H54 (cell line): ENCODE results near the gene UNC5C.

Source experiments
- DNase-seq: peaks from one replicate; pipeline ENCODE4 v3.0.0; 2011; ENCODE audit warnings: low spot score, mixed read lengths; ENCODE audit not compliant: insufficient read length
- FAIRE-seq: peaks from 3 replicates; lab custom pipeline; 2011; peaks lifted over from hg19 to GRCh38; lab: Jason Lieb, UNC
- POLR2A ChIP-seq: IDR thresholded peaks from 2 replicates; pipeline ENCODE4 v1.6.1; 2011; ENCODE audit warnings: low read depth, mild to moderate bottlenecking, low read length

UNC5C gene

DNA sequence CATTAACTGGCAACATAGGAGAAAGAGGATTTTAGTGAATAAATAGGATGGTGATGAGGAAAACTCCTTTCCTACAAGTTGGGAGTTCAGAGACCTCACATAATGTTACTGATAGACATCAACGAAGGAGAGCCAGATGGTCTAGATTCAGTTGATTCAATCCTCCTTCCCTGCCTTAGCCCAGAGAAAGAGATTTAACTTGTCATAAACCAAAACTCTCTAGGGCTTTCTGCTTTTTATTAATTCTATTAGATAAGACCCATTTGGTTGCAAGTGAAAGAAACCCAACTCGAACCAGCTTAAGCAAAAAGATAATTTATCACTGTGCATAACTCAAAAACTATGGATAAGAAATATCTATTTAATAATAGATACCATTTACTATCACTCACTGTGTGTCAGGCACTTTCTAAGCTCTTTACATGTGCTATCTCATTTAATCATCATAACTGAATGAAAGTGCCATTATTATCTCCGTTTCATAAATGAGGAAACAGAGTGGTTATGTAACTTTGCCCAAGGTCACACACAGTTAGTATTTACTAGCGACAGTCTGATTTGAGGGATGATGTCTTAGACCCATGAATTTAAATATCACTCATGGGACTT, 4.3 kb upstream of the UNC5C start:
- DNase-seq (no peak), FAIRE-seq (no peak)
- no peak for TF ChIP-seq POLR2A

DNA sequence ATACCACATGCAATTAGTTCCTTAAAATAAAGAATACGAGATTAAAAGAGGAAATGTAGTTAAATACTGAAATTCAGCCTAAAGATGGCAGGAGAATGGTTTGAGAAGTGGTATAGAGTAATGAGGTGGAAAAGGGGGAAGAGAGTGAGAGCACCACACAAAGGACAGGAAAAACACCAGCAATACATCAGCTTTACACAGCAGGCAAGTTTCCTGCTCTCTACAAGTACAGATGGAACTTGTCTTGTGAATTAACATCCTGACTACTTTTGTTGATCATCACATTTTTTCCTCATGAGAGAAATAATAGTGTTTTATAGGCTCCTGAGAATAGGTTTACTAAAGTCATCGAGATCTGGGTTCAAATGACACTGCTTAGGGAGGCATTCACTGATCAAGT, 2.9 kb upstream of the UNC5C start:
- no peak for FAIRE-seq
- no peak for DNase-seq
- TF ChIP-seq POLR2A: no peak

DNA sequence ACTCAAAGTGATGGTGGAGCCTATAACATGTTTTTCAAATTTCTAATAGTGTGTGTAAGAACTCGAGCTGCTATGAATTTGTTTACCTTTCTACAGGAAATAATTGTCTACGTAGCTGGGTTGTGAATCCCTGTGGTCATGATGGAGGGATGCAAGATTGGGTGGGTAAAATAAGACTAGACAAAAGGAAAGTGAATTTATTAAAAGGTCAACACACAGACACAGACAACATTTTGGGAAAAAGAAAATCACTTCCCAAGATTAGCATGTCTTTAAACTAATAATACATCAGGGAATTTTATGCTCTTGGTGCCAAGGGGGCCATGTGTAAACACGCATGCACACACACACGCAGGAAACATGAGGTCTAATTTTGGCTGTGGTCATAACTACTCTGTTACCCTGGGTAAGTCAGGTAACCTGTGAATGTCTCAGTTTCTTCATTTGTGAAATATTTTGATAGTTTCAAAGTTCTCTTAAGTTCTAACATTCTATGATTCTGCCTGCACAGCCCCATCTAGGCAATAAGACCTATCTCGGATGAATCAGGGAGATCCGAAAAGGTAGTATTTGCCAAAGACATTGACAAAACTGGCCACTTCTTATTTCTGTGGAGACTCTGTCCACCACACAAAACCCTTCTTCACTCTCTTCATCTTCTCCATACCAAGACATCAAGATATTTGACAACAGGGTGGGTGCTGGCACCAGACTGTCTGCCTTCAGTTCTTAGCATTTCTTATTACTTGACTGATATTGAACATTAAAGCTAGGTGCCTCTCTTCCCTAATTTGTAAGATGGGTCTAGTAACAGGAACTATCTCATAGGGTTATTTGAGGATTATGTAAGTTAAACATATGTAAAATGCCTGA, 1.6 kb upstream of the UNC5C start:
- FAIRE-seq (no peak), DNase-seq (no peak)
- TF ChIP-seq POLR2A: no peak

DNA sequence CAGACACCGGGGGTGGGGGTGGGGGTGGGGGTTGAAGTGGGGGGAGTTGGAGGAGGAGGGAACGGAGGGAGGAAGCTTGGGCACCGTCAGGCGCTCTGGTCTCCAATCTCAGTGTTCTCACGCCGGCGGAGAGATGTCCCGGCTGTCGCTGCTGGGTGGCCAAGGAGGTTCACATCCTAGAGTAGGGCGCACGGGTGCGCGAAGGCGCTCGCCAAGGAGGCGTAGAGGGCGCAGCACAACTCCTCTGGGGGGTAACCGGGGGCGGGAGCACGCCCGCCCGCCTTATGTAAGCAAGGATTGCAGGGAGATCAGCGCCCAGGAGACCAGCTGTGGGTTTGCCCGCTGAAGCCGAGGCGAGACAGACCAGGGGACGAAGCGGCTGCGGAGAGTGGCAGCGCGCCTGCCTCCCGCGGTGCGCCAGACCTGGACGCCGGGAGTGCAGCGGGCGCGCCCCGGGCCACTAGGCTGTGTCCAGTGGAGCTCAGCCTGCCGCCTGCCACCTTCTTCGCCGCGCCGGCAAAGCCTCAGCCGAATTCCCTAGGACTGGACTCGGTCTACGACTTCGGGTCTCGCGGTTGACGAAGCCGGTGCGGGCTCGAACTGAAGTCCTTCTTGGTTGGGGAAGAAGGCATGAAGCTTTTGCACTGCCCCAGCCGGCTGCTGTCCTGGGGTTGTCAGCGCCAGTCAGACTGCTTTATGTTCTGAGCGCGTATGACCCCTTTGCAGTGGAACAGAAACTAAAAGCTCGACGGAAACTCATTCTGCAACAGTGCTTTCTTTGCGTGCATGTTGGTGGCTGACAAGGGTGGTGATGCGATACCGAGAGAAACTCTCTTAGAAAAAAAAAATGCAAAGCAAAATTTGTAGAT, 707 bp upstream of the UNC5C start:
- DNase-seq: peak; percentile 14
- TF ChIP-seq POLR2A: peak; percentile 6; the same call in 1 of the 2 replicates
- FAIRE-seq: no peak

DNA sequence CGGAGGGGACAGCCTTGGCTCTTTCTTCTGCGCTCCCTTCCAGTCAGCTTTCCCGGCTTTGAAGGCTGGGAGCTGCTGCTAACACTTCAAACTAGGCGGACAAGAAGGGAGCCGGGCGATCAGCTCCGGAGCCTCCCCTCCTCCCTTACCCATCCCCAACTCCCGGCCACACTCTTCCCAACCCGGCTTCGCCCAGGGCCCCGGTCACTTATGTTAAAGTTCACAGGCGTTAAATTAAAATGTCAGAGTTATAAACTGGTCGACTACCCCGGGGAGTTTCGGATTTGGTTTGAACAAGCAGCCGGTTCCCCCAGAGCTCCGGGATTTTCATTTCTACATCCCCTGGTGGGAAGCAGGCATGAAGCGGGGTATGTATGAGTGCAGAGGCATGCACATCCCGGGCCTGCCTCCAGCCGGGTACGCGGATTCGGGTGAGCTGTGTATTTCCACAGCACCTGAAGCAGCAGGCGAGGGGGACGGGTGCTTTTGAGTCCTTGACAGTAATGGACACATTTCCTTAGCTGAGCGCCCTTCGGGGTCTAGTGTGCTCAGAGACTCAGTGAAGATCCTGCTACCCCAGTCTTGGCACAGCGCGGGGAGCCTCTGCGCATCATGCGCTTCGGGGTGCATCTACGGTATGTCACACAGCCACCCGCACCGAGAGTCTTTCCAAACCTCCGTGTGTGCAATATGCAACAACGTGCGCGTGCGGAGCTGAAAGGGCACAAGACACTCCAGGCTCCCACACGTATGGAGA, 880 bp downstream of the UNC5C start:
- no peak for TF ChIP-seq POLR2A
- no peak for DNase-seq
- FAIRE-seq: no peak

DNA sequence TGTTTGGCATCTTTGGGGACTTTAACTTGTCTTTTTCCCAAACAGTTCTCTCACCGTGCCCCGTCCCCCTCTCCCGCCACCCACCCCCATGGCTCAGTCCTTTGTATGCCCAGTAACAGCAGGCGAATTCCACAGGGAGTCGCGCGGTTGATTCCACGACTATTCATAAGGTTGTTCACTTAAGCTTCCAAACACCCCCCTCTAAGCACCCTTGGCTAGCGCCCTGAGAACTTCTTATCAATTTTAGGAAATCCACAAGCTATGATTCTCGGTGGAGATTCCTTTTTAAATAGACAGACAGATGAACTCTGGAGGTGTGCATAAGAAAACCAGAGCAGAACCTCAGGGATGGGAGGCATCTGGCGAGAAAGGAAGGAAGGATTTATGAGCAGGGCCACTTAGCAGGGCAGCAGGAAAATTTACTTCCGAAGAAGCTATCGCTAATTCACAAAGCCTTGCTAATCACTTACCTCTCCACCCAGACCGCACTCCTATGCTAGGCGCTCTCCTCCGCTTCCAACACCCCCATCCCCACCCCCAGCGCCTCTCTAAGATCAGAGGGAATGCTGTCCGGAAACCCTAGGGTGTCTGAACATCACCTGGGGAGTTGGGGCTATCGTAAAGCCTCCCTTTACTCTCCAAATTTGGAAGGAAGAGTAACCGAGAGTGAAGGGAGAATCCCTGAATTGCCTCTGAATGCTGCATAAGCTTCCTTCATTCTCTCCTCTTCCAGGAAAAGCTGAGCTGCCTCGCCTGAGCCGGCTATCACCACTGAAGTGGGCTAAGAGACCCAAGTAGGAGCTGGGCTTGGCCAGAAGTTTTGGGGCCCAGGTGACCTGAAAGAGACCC, 1.7 kb downstream of the UNC5C start:
- TF ChIP-seq POLR2A: no peak
- DNase-seq (no peak), FAIRE-seq (no peak)

DNA sequence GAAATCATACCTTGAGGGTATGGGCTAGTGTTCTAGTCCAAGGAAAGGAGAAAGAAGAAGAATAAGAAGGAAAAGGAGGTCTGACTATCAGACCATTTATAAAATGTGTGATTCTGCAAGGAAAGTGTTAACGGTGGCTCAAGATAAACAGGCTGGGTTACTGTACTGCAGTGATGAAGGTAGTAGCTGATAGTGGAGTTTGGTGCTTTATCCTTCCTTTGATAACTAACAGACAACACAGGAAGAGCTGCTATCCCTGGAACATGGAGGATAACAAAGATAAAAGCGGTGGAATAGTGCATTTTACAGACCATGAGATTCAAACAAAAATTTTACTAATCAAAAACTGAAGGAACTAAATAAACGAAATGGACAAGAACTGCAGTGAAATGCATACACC, 2.6 kb downstream of the UNC5C start:
- DNase-seq: no peak
- no peak for TF ChIP-seq POLR2A
- FAIRE-seq: no peak

DNA sequence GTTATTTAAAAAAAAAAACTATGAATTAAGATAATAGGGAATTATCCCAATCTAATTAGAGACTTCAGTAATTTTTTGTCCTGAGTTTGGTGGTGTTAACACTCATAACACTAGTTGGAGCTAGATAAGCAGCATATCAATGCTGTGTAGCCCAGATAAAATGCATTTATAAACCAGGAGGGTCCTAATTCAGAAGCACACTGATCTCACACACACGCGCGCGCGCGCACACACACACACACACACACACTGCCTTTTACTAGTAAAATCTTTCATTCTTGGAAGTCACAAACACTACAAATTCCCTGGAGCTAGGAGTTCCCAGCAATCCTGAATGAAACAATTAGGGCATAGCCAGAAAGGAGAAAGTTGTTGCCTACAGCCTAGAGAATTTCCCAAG, 3.2 kb downstream of the UNC5C start:
- no peak for DNase-seq
- no peak for FAIRE-seq

DNA sequence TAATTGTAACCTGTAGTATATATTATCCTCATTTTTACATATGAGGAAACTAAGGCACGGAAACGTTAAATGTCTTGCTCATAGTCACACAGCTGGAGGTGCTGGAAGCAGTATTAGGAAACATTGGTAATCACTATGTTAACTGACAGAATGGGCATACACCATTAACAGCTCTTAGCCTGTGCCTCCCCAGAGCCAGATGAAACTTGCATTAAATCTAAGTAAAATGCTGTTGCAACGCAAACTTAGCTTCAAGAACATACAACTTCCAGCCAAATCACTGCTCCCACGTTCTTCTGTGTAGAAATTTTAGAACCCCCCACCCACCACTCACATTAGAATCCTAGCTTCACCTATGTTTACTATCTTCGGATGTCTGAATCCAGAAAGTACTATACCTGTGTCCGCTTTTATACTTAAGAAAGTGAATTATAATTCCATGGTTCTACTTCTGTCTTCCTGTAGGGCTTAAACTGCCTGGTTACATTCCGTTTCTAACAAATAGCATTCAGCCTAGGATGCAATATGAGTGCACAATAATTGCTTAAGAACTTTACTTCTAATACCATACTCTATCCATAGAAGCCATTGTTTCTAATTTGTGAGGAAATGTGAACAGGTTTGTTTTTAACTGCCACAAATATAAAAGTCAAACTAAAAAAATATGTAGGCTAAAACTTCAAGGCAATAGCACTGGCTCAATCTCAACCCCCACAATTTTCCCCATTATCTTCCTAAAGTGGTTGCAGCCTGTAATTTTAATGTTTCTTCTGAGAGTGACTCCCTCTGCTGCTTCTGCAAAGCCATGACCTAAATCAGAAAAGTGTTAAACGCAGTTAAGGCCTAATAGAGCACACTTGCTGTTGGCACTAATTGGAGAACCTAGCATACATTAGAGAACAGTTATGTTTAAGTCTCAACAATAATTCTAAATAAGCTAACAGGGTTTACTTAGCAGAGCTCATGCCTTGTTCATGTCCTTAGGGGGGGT, 4.4 kb downstream of the UNC5C start:
- no peak for FAIRE-seq
- DNase-seq: no peak
- TF ChIP-seq POLR2A: no peak

More for the DNA sequence above, 3.2 kb downstream of the UNC5C start:
- no peak for TF ChIP-seq POLR2A

DNA sequence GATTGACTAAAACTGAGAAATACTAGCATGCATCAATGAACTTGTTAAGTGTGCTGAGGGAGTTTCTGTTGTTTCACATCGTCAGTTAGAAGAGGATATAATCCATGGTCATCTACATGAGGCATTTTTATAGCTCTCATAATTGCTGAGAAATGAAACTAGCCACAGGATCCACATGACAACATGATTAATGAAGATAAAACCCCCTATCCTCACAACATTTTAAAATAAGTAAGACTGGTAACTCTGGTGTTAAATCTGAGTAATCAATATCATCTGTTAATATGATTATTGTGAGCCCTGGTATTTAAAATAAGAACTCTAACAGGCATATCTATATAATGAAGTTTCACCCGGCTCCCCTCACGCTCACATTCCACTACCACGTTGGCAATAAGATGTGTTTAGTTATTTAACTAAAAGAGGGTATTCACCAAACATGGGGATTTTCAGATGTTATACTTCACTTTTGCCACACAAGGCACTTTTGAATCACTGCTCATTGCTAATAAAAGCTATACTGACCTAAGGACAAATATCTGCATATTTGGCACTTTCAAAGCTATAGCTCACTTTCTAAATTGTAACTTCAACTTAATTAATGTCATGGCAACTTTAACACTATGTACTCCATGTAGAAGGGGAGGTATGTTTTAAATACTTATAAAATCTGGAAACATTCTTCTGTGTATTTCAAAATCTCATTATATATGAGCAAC, 6.7 kb downstream of the UNC5C start:
- FAIRE-seq (no peak), DNase-seq (no peak)
- no peak for TF ChIP-seq POLR2A

DNA sequence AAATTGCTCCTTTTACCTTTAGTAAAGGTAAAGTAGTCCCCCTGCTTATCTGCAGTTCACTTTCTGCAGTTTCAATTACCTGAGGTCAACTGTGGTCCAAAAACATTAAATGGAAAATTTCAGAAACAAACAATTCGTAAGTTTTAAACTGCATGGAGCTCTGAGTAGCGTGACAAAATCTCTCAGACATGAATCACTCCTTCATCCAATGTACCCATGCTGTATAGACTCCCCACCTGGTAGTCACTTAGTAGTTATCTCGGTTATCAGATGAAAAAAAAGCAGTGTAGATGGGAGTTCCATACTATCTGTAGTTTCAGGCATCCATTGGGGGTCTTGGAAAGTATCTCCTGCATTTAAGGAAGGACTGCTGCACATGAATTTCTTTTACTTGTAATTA, 7.7 kb downstream of the UNC5C start:
- no peak for DNase-seq
- no peak for TF ChIP-seq POLR2A
- FAIRE-seq: no peak
